ENCODE results near the gene FAM193B.

FAM193B gene

GRCh38 chr5:177595026-177595585 is 40.7 kb upstream of the FAM193B start:
- H3K9me3 ChIP-seq (ENCODE audit: control insufficient read depth, low read length): no peaks in the 10 kb centered on the region
- H3K9ac ChIP-seq (ENCODE audit: low read length): no peak overlapping the region
- no peaks in the 10 kb centered on the region for H3K27me3 ChIP-seq (ENCODE audit: control insufficient read depth, insufficient read depth, low read length)
- H3K36me3 ChIP-seq (ENCODE audit: control insufficient read depth, insufficient read depth, low read length): peaks cover 23% of the 10 kb centered on the region
- H3K4me3 ChIP-seq (ENCODE audit: low read length): no peak overlapping the region
- H3K4me1 ChIP-seq (ENCODE audit: control insufficient read depth, insufficient read depth, low read length): peaks cover 8% of the 10 kb centered on the region

- no peaks in the 10 kb centered on the region for H3K27me3 ChIP-seq (ENCODE audit: control insufficient read depth, insufficient read depth, low read length)
- H3K4me3 ChIP-seq (ENCODE audit: low read length): no peak overlapping the region
- H3K4me1 ChIP-seq (ENCODE audit: control insufficient read depth, insufficient read depth, low read length): peaks cover 8% of the 10 kb centered on the region
- H3K36me3 ChIP-seq (ENCODE audit: control insufficient read depth, insufficient read depth, low read length): peaks cover 23% of the 10 kb centered on the region
- H3K9ac ChIP-seq (ENCODE audit: low read length): no peak overlapping the region
- no peaks in the 10 kb centered on the region for H3K9me3 ChIP-seq (ENCODE audit: control insufficient read depth, low read length)
Observed at GRCh38 chr5:177594071-177594470, 39.7 kb upstream of the FAM193B start.

GRCh38 chr5:177593511-177593910 is 39.1 kb upstream of the FAM193B start:
- no peak overlapping the region for H3K9ac ChIP-seq (ENCODE audit: low read length)
- H3K27me3 ChIP-seq (ENCODE audit: control insufficient read depth, insufficient read depth, low read length): no peaks in the 10 kb centered on the region
- no peak overlapping the region for H3K4me3 ChIP-seq (ENCODE audit: low read length)
- H3K9me3 ChIP-seq (ENCODE audit: control insufficient read depth, low read length): no peaks in the 10 kb centered on the region
- peaks cover 23% of the 10 kb centered on the region for H3K36me3 ChIP-seq (ENCODE audit: control insufficient read depth, insufficient read depth, low read length)
- H3K4me1 ChIP-seq (ENCODE audit: control insufficient read depth, insufficient read depth, low read length): peaks cover 12% of the 10 kb centered on the region

- peaks cover 12% of the 10 kb centered on the region for H3K4me1 ChIP-seq (ENCODE audit: control insufficient read depth, insufficient read depth, low read length)
- H3K9ac ChIP-seq (ENCODE audit: low read length): peak overlapping the region; percentile 98
- no peaks in the 10 kb centered on the region for H3K27me3 ChIP-seq (ENCODE audit: control insufficient read depth, insufficient read depth, low read length)
- peaks cover 23% of the 10 kb centered on the region for H3K36me3 ChIP-seq (ENCODE audit: control insufficient read depth, insufficient read depth, low read length)
- peak overlapping the region; percentile 99 for H3K4me3 ChIP-seq (ENCODE audit: low read length)
- H3K9me3 ChIP-seq (ENCODE audit: control insufficient read depth, low read length): no peaks in the 10 kb centered on the region
Observed at GRCh38 chr5:177592905-177593304, 38.5 kb upstream of the FAM193B start.

- Histone ChIP-seq H3K36me3 (ENCODE audit: control insufficient read depth, insufficient read depth, low read length) (peaks cover 23% of the 10 kb centered on the region), H3K27me3 (ENCODE audit: control insufficient read depth, insufficient read depth, low read length) (no peaks in the 10 kb centered on the region), H3K4me1 (ENCODE audit: control insufficient read depth, insufficient read depth, low read length) (peaks cover 12% of the 10 kb centered on the region), H3K9me3 (ENCODE audit: control insufficient read depth, low read length) (no peaks in the 10 kb centered on the region), H3K9ac (ENCODE audit: low read length) (peak within 1 kb of the TSS; percentile 98), H3K4me3 (ENCODE audit: low read length) (peak within 1 kb of the TSS; percentile 99)
Observed at GRCh38 chr5:177592010-177592834, 37.9 kb upstream of the FAM193B start, which contains the start of gene TMED9. TSS of gene TMED9 (plus strand) at chr5:177592203. CDS start at chr5:177592215, 12 bp downstream.

GRCh38 chr5:177591690-177592009 is 37.3 kb upstream of the FAM193B start:
- Histone ChIP-seq H3K9ac (ENCODE audit: low read length) (no peak overlapping the region), H3K9me3 (ENCODE audit: control insufficient read depth, low read length) (no peaks in the 10 kb centered on the region), H3K4me1 (ENCODE audit: control insufficient read depth, insufficient read depth, low read length) (peaks cover 12% of the 10 kb centered on the region), H3K36me3 (ENCODE audit: control insufficient read depth, insufficient read depth, low read length) (peaks cover 23% of the 10 kb centered on the region), H3K27me3 (ENCODE audit: control insufficient read depth, insufficient read depth, low read length) (no peaks in the 10 kb centered on the region), H3K4me3 (ENCODE audit: low read length) (no peak overlapping the region)

GRCh38 chr5:177590406-177590805 is 36.0 kb upstream of the FAM193B start:
- no peak overlapping the region for H3K4me3 ChIP-seq (ENCODE audit: low read length)
- H3K27me3 ChIP-seq (ENCODE audit: control insufficient read depth, insufficient read depth, low read length): no peaks in the 10 kb centered on the region
- H3K4me1 ChIP-seq (ENCODE audit: control insufficient read depth, insufficient read depth, low read length): peaks cover 12% of the 10 kb centered on the region
- H3K36me3 ChIP-seq (ENCODE audit: control insufficient read depth, insufficient read depth, low read length): peaks cover 19% of the 10 kb centered on the region
- no peaks in the 10 kb centered on the region for H3K9me3 ChIP-seq (ENCODE audit: control insufficient read depth, low read length)
- H3K9ac ChIP-seq (ENCODE audit: low read length): no peak overlapping the region

- peaks cover 8% of the 10 kb centered on the region for H3K4me1 ChIP-seq (ENCODE audit: control insufficient read depth, insufficient read depth, low read length)
- no peak overlapping the region for H3K9ac ChIP-seq (ENCODE audit: low read length)
- no peaks in the 10 kb centered on the region for H3K27me3 ChIP-seq (ENCODE audit: control insufficient read depth, insufficient read depth, low read length)
Observed at GRCh38 chr5:177588413-177588909, 34.1 kb upstream of the FAM193B start.

GRCh38 chr5:177578316-177578715 is 24.0 kb upstream of the FAM193B start:
- Histone ChIP-seq H3K4me1 (ENCODE audit: control insufficient read depth, insufficient read depth, low read length) (no peaks in the 10 kb centered on the region), H3K27me3 (ENCODE audit: control insufficient read depth, insufficient read depth, low read length) (no peaks in the 10 kb centered on the region), H3K9me3 (ENCODE audit: control insufficient read depth, low read length) (no peaks in the 10 kb centered on the region), H3K4me3 (ENCODE audit: low read length) (no peak overlapping the region), H3K36me3 (ENCODE audit: control insufficient read depth, insufficient read depth, low read length) (no peaks in the 10 kb centered on the region), H3K9ac (ENCODE audit: low read length) (no peak overlapping the region)

More at GRCh38 chr5:177588413-177588909, 34.1 kb upstream of the FAM193B start:
- no peaks in the 10 kb centered on the region for H3K9me3 ChIP-seq (ENCODE audit: control insufficient read depth, low read length)
- peaks cover 1% of the 10 kb centered on the region for H3K36me3 ChIP-seq (ENCODE audit: control insufficient read depth, insufficient read depth, low read length)
- no peak overlapping the region for H3K4me3 ChIP-seq (ENCODE audit: low read length)

GRCh38 chr5:177576169-177576568 is 21.8 kb upstream of the FAM193B start:
- Histone ChIP-seq H3K36me3 (ENCODE audit: control insufficient read depth, insufficient read depth, low read length) (no peaks in the 10 kb centered on the region), H3K9me3 (ENCODE audit: control insufficient read depth, low read length) (no peaks in the 10 kb centered on the region), H3K4me3 (ENCODE audit: low read length) (no peak overlapping the region), H3K9ac (ENCODE audit: low read length) (no peak overlapping the region), H3K27me3 (ENCODE audit: control insufficient read depth, insufficient read depth, low read length) (no peaks in the 10 kb centered on the region), H3K4me1 (ENCODE audit: control insufficient read depth, insufficient read depth, low read length) (no peaks in the 10 kb centered on the region)

GRCh38 chr5:177575488-177575887 is 21.1 kb upstream of the FAM193B start:
- H3K4me1 ChIP-seq (ENCODE audit: control insufficient read depth, insufficient read depth, low read length): no peaks in the 10 kb centered on the region
- H3K36me3 ChIP-seq (ENCODE audit: control insufficient read depth, insufficient read depth, low read length): no peaks in the 10 kb centered on the region
- no peak overlapping the region for H3K4me3 ChIP-seq (ENCODE audit: low read length)
- no peaks in the 10 kb centered on the region for H3K27me3 ChIP-seq (ENCODE audit: control insufficient read depth, insufficient read depth, low read length)
- H3K9ac ChIP-seq (ENCODE audit: low read length): no peak overlapping the region
- H3K9me3 ChIP-seq (ENCODE audit: control insufficient read depth, low read length): no peaks in the 10 kb centered on the region

- H3K9me3 ChIP-seq (ENCODE audit: control insufficient read depth, low read length): no peaks in the 10 kb centered on the region
- no peaks in the 10 kb centered on the region for H3K27me3 ChIP-seq (ENCODE audit: control insufficient read depth, insufficient read depth, low read length)
- H3K36me3 ChIP-seq (ENCODE audit: control insufficient read depth, insufficient read depth, low read length): no peaks in the 10 kb centered on the region
- no peak overlapping the region for H3K9ac ChIP-seq (ENCODE audit: low read length)
- H3K4me3 ChIP-seq (ENCODE audit: low read length): no peak overlapping the region
- no peaks in the 10 kb centered on the region for H3K4me1 ChIP-seq (ENCODE audit: control insufficient read depth, insufficient read depth, low read length)
Observed at GRCh38 chr5:177569894-177570293, 15.5 kb upstream of the FAM193B start.
